ENCODE measurements around the gene BOD1L2.

Gene BOD1L2

DNA sequence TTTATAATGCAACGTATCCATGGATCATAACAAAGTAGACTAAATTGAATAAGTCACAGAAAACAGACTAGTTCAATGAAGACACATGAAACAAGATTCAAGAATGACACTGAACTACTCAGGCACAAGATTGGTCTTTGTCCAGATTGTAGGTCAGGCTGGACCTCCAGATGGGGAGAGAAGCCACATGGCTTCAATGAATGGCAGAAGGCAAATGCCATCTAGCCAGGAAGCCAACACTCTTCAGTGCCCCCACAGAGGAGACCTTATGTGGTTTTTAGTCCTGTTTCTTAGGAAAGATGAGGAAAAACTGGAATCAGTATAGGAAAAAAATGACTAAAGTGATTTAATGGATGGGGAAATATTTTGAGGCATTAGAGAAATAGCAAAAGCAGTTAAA, 43.1 kb downstream of the BOD1L2 start:
- H3K4me3 ChIP-seq (ENCODE audit: insufficient read depth, low read depth, low read length), result no peak overlapping the region
- WGBS, 2 experiments, result 100% methylated on average over 1 of the region's 1 CpG
- H3K27ac ChIP-seq (ENCODE audit: insufficient read depth, low read depth, low read length, poor library complexity, severe bottlenecking), result no peak overlapping the region
- no peaks in the 10 kb centered on the region for H3K27me3 ChIP-seq (ENCODE audit: control insufficient read depth, insufficient read depth, low read length, poor library complexity, severe bottlenecking)
- no peaks in the 10 kb centered on the region for H3K4me1 ChIP-seq (ENCODE audit: control insufficient read depth, insufficient read depth, low read length)
- H3K36me3 ChIP-seq (ENCODE audit: control insufficient read depth, insufficient read depth, low read length), result no peaks in the 10 kb centered on the region
- H3K9me3 ChIP-seq (ENCODE audit: control insufficient read depth, low read length), result no peaks in the 10 kb centered on the region

DNA sequence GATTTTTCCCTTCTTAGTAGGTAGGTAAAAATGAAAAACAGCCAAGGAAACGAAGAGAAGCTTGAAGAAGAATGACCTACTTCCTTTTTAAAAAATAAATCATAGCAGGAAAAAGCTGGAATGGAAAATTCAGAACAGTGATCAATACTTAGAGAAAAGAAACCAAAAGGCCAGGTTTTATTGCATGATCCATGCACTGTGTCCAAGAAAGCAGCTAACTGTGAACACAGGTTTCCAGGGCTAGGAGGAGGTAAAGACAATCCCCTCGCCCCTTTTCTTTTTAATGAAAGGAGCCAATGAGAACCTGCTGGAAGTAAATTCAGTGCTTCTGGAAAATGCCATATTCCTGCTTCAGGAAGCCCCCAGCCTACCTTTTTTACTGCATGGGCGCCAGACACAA, 47.2 kb downstream of the BOD1L2 start:
- Histone ChIP-seq H3K27me3 (ENCODE audit: control insufficient read depth, insufficient read depth, low read length, poor library complexity, severe bottlenecking) (no peaks in the 10 kb centered on the region), H3K4me1 (ENCODE audit: control insufficient read depth, insufficient read depth, low read length) (no peaks in the 10 kb centered on the region), H3K36me3 (ENCODE audit: control insufficient read depth, insufficient read depth, low read length) (no peaks in the 10 kb centered on the region), H3K9me3 (ENCODE audit: control insufficient read depth, low read length) (no peaks in the 10 kb centered on the region), H3K27ac (ENCODE audit: insufficient read depth, low read depth, low read length, poor library complexity, severe bottlenecking) (no peak overlapping the region), H3K4me3 (ENCODE audit: insufficient read depth, low read depth, low read length) (no peak overlapping the region)
- 91 to 94% methylated on average over 2 to 3 of the region's 3 CpGs for WGBS, 2 experiments

DNA sequence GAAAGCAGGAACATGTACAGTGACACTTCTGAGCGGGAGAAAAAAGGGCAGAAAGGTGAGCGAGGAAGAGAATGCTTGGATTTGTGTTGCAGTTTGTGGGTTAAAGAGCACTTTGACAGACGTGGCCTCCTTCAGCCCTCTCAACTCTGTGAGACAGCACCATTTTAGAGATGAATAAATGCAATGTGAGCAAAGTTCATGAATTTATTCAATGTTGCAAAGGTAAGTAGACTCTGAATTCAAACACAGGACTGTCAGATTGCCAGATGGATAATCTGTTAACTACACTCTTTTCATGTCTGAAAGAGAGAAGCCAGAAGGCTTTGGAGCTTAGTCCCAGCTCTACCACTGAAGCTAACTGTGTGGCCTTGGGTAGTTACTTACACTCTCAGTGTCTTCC, 47.7 kb downstream of the BOD1L2 start:
- WGBS, 2 experiments, result 91 to 94% methylated on average over 3 of the region's 3 CpGs
- Histone ChIP-seq H3K9me3 (ENCODE audit: control insufficient read depth, low read length) (no peaks in the 10 kb centered on the region), H3K4me3 (ENCODE audit: insufficient read depth, low read depth, low read length) (no peak overlapping the region), H3K27ac (ENCODE audit: insufficient read depth, low read depth, low read length, poor library complexity, severe bottlenecking) (no peak overlapping the region), H3K4me1 (ENCODE audit: control insufficient read depth, insufficient read depth, low read length) (no peaks in the 10 kb centered on the region), H3K27me3 (ENCODE audit: control insufficient read depth, insufficient read depth, low read length, poor library complexity, severe bottlenecking) (no peaks in the 10 kb centered on the region), H3K36me3 (ENCODE audit: control insufficient read depth, insufficient read depth, low read length) (no peaks in the 10 kb centered on the region)

DNA sequence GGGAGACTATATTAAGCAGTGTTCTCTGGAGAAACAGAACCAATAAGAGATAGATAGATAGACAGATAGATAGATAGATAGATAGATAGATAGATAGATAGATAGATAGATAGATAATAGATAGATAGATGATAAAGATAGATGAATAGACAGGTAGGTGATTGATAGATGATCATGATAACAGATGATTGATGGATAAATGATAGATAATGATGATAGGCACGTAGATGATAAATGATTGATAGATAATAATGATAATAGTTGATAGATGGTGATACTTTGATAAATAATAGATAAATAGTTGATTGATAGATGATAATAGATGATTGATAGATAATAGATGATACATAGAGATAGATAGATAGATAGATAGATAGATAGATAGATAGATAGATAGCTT, 48.5 kb downstream of the BOD1L2 start:
- H3K27me3 ChIP-seq (ENCODE audit: control insufficient read depth, insufficient read depth, low read length, poor library complexity, severe bottlenecking), result no peaks in the 10 kb centered on the region
- H3K9me3 ChIP-seq (ENCODE audit: control insufficient read depth, low read length), result no peaks in the 10 kb centered on the region
- 82 to 95% methylated on average over 1 of the region's 1 CpG for WGBS, 2 experiments
- H3K4me3 ChIP-seq (ENCODE audit: insufficient read depth, low read depth, low read length), result no peak overlapping the region
- H3K27ac ChIP-seq (ENCODE audit: insufficient read depth, low read depth, low read length, poor library complexity, severe bottlenecking), result no peak overlapping the region
- no peaks in the 10 kb centered on the region for H3K36me3 ChIP-seq (ENCODE audit: control insufficient read depth, insufficient read depth, low read length)
- H3K4me1 ChIP-seq (ENCODE audit: control insufficient read depth, insufficient read depth, low read length), result no peaks in the 10 kb centered on the region

DNA sequence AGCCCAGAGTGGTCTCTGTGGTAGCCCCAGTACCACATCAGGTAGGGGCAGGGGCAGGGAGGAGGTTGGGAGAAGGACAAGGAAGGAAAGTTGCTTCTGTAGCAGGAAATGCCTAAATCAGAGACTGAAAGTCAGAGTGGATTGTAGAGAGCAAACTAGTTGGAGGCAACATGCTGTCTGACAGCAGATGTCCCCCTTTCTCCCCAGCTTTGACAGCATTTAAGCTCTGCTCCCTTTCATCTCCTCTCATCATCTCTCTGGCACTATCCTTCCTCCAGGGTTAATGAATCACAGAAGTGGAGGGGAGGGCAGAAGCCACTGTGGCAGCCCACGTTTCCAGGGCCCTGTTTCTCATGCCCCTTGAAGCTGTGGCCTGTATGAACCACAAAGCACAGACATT, 50.4 kb downstream of the BOD1L2 start:
- H3K4me3 ChIP-seq (ENCODE audit: insufficient read depth, low read depth, low read length), result no peak overlapping the region
- H3K9me3 ChIP-seq (ENCODE audit: control insufficient read depth, low read length), result no peaks in the 10 kb centered on the region
- H3K36me3 ChIP-seq (ENCODE audit: control insufficient read depth, insufficient read depth, low read length), result no peaks in the 10 kb centered on the region
- no peak overlapping the region for H3K27ac ChIP-seq (ENCODE audit: insufficient read depth, low read depth, low read length, poor library complexity, severe bottlenecking)
- H3K4me1 ChIP-seq (ENCODE audit: control insufficient read depth, insufficient read depth, low read length), result no peaks in the 10 kb centered on the region
- no peaks in the 10 kb centered on the region for H3K27me3 ChIP-seq (ENCODE audit: control insufficient read depth, insufficient read depth, low read length, poor library complexity, severe bottlenecking)
- WGBS, 2 experiments, result 71 to 88% methylated on average over 1 of the region's 1 CpG

DNA sequence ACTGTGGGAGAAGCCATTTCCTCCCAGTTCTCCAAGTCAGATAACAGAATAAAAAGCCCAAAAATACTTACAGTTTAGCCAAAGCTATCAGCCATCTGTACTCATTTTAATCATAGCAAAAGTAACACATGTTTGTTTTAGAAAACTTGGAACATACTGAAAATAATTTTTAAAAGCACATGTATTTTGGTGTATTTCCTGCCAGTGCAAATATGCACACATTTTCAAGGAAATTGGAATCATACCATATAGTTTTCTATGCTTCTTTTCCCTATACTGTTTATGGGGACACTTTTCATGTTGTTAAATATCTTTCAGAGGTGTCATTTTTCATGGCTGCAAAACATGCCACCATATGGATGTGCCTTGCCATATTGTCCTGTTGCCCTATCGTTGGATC, 51.2 kb downstream of the BOD1L2 start:
- 89 to 98% methylated on average over 1 of the region's 1 CpG for WGBS, 2 experiments
- Histone ChIP-seq H3K4me1 (ENCODE audit: control insufficient read depth, insufficient read depth, low read length) (no peaks in the 10 kb centered on the region), H3K36me3 (ENCODE audit: control insufficient read depth, insufficient read depth, low read length) (no peaks in the 10 kb centered on the region), H3K4me3 (ENCODE audit: insufficient read depth, low read depth, low read length) (no peak overlapping the region), H3K27ac (ENCODE audit: insufficient read depth, low read depth, low read length, poor library complexity, severe bottlenecking) (no peak overlapping the region), H3K9me3 (ENCODE audit: control insufficient read depth, low read length) (no peaks in the 10 kb centered on the region), H3K27me3 (ENCODE audit: control insufficient read depth, insufficient read depth, low read length, poor library complexity, severe bottlenecking) (no peaks in the 10 kb centered on the region)
